ENCODE data around the gene PCK2. TPM values are rescaled to one million over a fixed set of nuclear protein-coding genes. Genes with fewer than 3 reads are reported as not detected.

The PCK2 gene
- total RNA-seq, 1 experiment from 2014 or later: 48.9 TPM

- no peak within 1 kb of the TSS for H2BK20ac ChIP-seq (ENCODE audit: low read depth, low read length, poor library complexity, severe bottlenecking)
- WGBS (ENCODE audit: extremely low coverage, insufficient read length, low lambda C conversion rate): no CpG with 5 or more reads among the region's 92 CpGs
- H2BK15ac ChIP-seq (ENCODE audit: low read depth, low read length): no peak within 1 kb of the TSS; the same call in 1 of the 2 replicates
- H3K23ac ChIP-seq (ENCODE audit: insufficient read length, low read depth, low read length): no peak within 1 kb of the TSS
- no peak within 1 kb of the TSS for H3K27ac ChIP-seq (ENCODE audit: insufficient read length, low read depth, low read length)
- no peak within 1 kb of the TSS for H2BK5ac ChIP-seq (ENCODE audit: insufficient read length, low read length)
- H2AFZ ChIP-seq (ENCODE audit: low read length): no peak within 1 kb of the TSS
- no peak within 1 kb of the TSS for H3K56ac ChIP-seq (ENCODE audit: insufficient read length, low read depth, low read length)
- peaks cover 8% of the 10 kb centered on the region for H3K23me2 ChIP-seq (ENCODE audit: insufficient read length, low read depth, low read length, poor library complexity, severe bottlenecking)
- H4K5ac ChIP-seq (ENCODE audit: insufficient read length, low read depth, low read length): no peak within 1 kb of the TSS
- H2AK5ac ChIP-seq (ENCODE audit: insufficient read length, low read length): no peak within 1 kb of the TSS
- DNase-seq: peak; percentile 78
- H3K4ac ChIP-seq (ENCODE audit: low read depth, low read length): no peak within 1 kb of the TSS
- H4K91ac ChIP-seq (ENCODE audit: insufficient read length, low read depth, low read length): no peak within 1 kb of the TSS
- no peak within 1 kb of the TSS for H2BK12ac ChIP-seq (ENCODE audit: insufficient read length, low read depth, low read length)
- no peaks in the 10 kb centered on the region; a peak in 1 of 5 replicates for H3K9me3 Mint-ChIP-seq
- no peaks in the 10 kb centered on the region for H3K79me2 ChIP-seq (ENCODE audit: insufficient read depth, low read length)
- H4K8ac ChIP-seq (replicated peaks; ENCODE audit: insufficient read length, low read depth, low read length): no peak within 1 kb of the TSS
- H3K27ac Mint-ChIP-seq: peak within 1 kb of the TSS; percentile 24 to 85 (median 79); a peak in 4 of 7 replicates
- no peaks in the 10 kb centered on the region for H3K4me1 ChIP-seq (ENCODE audit: insufficient read depth, low read length)
- no peaks in the 10 kb centered on the region for H3K27me3 ChIP-seq (ENCODE audit: insufficient read depth, low read length)
- peak within 1 kb of the TSS; percentile 76 for H3K4me2 ChIP-seq (ENCODE audit: insufficient read depth, insufficient read length, low read length)
- no peak within 1 kb of the TSS for H3T11ph ChIP-seq (ENCODE audit: low read length)
- peak within 1 kb of the TSS; percentile 67; the same call in 1 of the 2 replicates for H3K14ac ChIP-seq (ENCODE audit: insufficient read depth, low read length)
- H3K9ac ChIP-seq (ENCODE audit: extremely low read depth, insufficient read length, low read length): peak within 1 kb of the TSS; percentile 34
- no peaks in the 10 kb centered on the region for H4K20me1 ChIP-seq (ENCODE audit: control insufficient read depth, insufficient read depth, insufficient read length)
- no peak for TF ChIP-seq CTCF (conservative IDR thresholded peaks at IDR 0.05)
- peaks cover 8% of the 10 kb centered on the region for H3K27me3 Mint-ChIP-seq (ENCODE audit: low read depth)
- peaks cover 15 to 20% of the 10 kb centered on the region in 2 experiments for H3K4me1 Mint-ChIP-seq
- H2BK120ac ChIP-seq (ENCODE audit: low read depth, low read length, poor library complexity, severe bottlenecking): no peak within 1 kb of the TSS
- H3K36me3 Mint-ChIP-seq (ENCODE audit: insufficient read depth in 1 of 3, low read depth in 3 of 3): peaks cover 0 to 6% (median 3%) of the 10 kb centered on the region in 3 experiments; a peak in 5 of 7 replicates
- H3K18ac ChIP-seq (ENCODE audit: insufficient read length, low read depth, low read length): no peak within 1 kb of the TSS
- peak within 1 kb of the TSS; percentile 73 to 82 for H3K4me3 Mint-ChIP-seq
- no peaks in the 10 kb centered on the region for H3K9me3 ChIP-seq (ENCODE audit: control insufficient read depth, low read depth, low read length)
- no peaks in the 10 kb centered on the region for H3K79me1 ChIP-seq (ENCODE audit: insufficient read depth, low read depth, low read length, poor library complexity, severe bottlenecking)
These were observed 42.1 kb upstream of the PCK2 start, which contains the start of gene CARMIL3 for GRCh38 chr14:24051789-24052655. Gene CARMIL3, plus strand, starts transcription at chr14:24052009. Its CDS starts 145 bp downstream, at chr14:24052154.

Data from H9 (cell line).